Transverse colon (tissue), 3 donors: ENCODE results near the gene TPP1.

Source experiments
- POLR2A ChIP-seq: fragments of 450-650 bp; IDR thresholded peaks from one replicate; pipeline ENCODE4 v1.6.1; 2016; ENCODE audit warnings: antibody characterized with exemption, mild to moderate bottlenecking, moderate library complexity
- TF ChIP-seq, protein P1 (sequence below), 5 experiments: fragments of 200-600 bp in 3 of 5; fragments of 450-650 bp in 2 of 5; sonication (generic) in 3 of 5; IDR thresholded peaks; 1 replicate in 2 of 5; 2 replicates in 3 of 5; pipeline ENCODE4 v1.5.1; 2016 to 2017; ENCODE audit warnings: antibody characterized with exemption in 5 of 5, inconsistent platforms in 3 of 5, mild to moderate bottlenecking in 2 of 5, moderate library complexity in 1 of 5

DNA sequence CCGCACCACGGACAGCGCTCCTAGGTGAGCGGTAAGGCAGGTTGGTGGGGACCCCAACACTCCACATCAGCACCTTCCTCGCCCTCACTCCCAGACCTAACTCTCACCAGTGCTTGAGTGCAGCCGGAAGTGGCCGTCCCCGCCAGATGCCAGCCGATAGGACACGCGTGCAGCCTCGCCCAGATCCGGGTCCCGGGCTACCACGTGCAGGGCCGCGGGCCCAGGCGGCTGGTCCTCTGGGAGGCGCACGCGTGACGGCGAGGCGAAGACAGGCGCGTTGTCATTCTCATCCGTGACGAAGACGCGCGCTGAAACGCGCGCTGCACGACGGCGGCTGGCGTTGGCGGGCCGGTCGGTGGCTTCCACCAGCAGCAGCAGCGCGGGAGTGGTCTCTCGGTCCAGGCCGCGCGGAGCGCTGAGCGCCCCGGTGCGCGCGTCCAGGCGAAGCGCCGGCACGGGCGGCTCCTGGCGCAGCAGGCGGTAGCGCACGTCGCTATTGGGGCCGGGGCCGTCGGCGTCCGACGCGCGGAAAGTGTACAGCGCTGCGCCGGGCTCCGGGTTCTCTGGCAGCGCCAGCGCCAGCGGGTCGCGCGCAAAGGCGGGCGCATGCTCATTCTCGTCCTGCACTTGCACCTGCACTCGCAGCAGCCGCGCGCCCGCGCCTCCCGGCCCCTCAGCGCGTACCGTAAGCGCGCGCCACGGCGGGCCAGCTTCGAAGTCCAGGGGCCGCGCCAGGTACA, 10.8 kb upstream of the TPP1 start:
- TF ChIP-seq, protein P1, sequence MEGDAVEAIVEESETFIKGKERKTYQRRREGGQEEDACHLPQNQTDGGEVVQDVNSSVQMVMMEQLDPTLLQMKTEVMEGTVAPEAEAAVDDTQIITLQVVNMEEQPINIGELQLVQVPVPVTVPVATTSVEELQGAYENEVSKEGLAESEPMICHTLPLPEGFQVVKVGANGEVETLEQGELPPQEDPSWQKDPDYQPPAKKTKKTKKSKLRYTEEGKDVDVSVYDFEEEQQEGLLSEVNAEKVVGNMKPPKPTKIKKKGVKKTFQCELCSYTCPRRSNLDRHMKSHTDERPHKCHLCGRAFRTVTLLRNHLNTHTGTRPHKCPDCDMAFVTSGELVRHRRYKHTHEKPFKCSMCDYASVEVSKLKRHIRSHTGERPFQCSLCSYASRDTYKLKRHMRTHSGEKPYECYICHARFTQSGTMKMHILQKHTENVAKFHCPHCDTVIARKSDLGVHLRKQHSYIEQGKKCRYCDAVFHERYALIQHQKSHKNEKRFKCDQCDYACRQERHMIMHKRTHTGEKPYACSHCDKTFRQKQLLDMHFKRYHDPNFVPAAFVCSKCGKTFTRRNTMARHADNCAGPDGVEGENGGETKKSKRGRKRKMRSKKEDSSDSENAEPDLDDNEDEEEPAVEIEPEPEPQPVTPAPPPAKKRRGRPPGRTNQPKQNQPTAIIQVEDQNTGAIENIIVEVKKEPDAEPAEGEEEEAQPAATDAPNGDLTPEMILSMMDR (IDR thresholded peaks at IDR 0.05): no peak
- TF ChIP-seq POLR2A: no peak
